Neural progenitor cell (in vitro differentiated cells): ENCODE results near the gene PCCA. TPM values are rescaled to one million over a fixed set of nuclear protein-coding genes. Genes with fewer than 3 reads are reported as not detected.
A peak's percentile ranks its signal among the peaks of the same experiment; 100 is the strongest.

Source experiments
- DNase-seq: peaks from one replicate; pipeline ENCODE4 v3.0.0-alpha.2; 2016; ENCODE audit warnings: low spot score
- H2AFZ ChIP-seq: fragments of 200-600 bp; sonication (generic); replicated peaks from 2 replicates; pipeline ENCODE4 v1.6.1; 2016; ENCODE audit warnings: antibody characterized with exemption
- H3F3A ChIP-seq: fragments of 200-600 bp; sonication (generic); 2 replicates; pipeline ENCODE4 v1.6.1; 2016; ENCODE audit warnings: antibody characterized with exemption, low read depth
- H3K27ac ChIP-seq: fragments of 200-600 bp; sonication (generic); 2 replicates; pipeline ENCODE4 v1.5.1; 2016; ENCODE audit warnings: mild to moderate bottlenecking
- H3K27me3 ChIP-seq: fragments of 200-600 bp; sonication (generic); 2 replicates; pipeline ENCODE4 v1.6.1; 2016; ENCODE audit warnings: mild to moderate bottlenecking, moderate library complexity
- H3K36me3 ChIP-seq: fragments of 200-600 bp; sonication (generic); 2 replicates; pipeline ENCODE4 v1.5.1; 2016
- H3K4me1 ChIP-seq: fragments of 200-600 bp; sonication (generic); 2 replicates; pipeline ENCODE4 v1.6.1; 2016; ENCODE audit warnings: mixed run types
- H3K4me2 ChIP-seq: fragments of 200-600 bp; sonication (generic); 2 replicates; pipeline ENCODE4 v1.6.1; 2016
- H3K4me3 ChIP-seq: fragments of 200-600 bp; sonication (generic); 2 replicates; pipeline ENCODE4 v1.5.1; 2016
- H3K79me2 ChIP-seq: fragments of 200-600 bp; sonication (generic); 2 replicates; pipeline ENCODE4 v1.6.1; 2016; ENCODE audit warnings: low read depth
- H3K9ac ChIP-seq: fragments of 200-600 bp; sonication (generic); 2 replicates; pipeline ENCODE4 v1.6.1; 2016
- H3K9me3 ChIP-seq: fragments of 200-600 bp; sonication (generic); 2 replicates; pipeline ENCODE4 v1.5.1; 2016; ENCODE audit warnings: low read depth
- H4K20me1 ChIP-seq: fragments of 200-600 bp; sonication (generic); 2 replicates; pipeline ENCODE4 v1.6.1; 2016; ENCODE audit warnings: low read depth
- H3K27ac Mint-ChIP-seq: 3 replicates; pipeline ENCODE4 v1.8.0; 2021; ENCODE audit warnings: mixed read lengths
- H3K27me3 Mint-ChIP-seq: 2 replicates; pipeline ENCODE4 v1.8.0; 2022; ENCODE audit warnings: low read depth, mild to moderate bottlenecking, inconsistent platforms, moderate library complexity, mixed read lengths; ENCODE audit not compliant: insufficient read depth
- H3K36me3 Mint-ChIP-seq: 3 replicates; pipeline ENCODE4 v1.8.0; 2021; ENCODE audit warnings: mixed read lengths
- H3K4me1 Mint-ChIP-seq: 3 replicates; pipeline ENCODE4 v1.8.0; 2021; ENCODE audit warnings: mixed read lengths
- H3K4me3 Mint-ChIP-seq: 3 replicates; pipeline ENCODE4 v1.8.0; 2021; ENCODE audit warnings: mild to moderate bottlenecking, moderate library complexity, mixed read lengths
- H3K9me3 Mint-ChIP-seq: 3 replicates; pipeline ENCODE4 v1.8.0; 2020; ENCODE audit warnings: mixed read lengths
- EZH2 ChIP-seq: fragments of 200-600 bp; sonication (generic); IDR thresholded peaks from 2 replicates; pipeline ENCODE4 v1.6.1; 2017; ENCODE audit warnings: antibody characterized with exemption, mild to moderate bottlenecking, moderate library complexity
- EZH2phosphoT487 ChIP-seq: fragments of 200-600 bp; sonication (generic); IDR thresholded peaks from 2 replicates; pipeline ENCODE4 v1.6.1; 2017; ENCODE audit warnings: antibody characterized with exemption
- total RNA-seq: library from RNA; depleted of rRNA; stranded (reverse); fragments of >200 nt; gene quantifications from 2 replicates; pipeline ENCODE4 v1.2.3, GENCODE V29; 2015; ENCODE audit warnings: low replicate concordance
- TF ChIP-seq, protein P1 (sequence below): fragments of 200-600 bp; sonication (generic); IDR thresholded peaks from 2 replicates; pipeline ENCODE4 v1.5.1; 2017; ENCODE audit warnings: antibody characterized with exemption, mild to moderate bottlenecking

The PCCA gene
- total RNA-seq, 1 donor from 2014 or later = 60.6 TPM

DNA sequence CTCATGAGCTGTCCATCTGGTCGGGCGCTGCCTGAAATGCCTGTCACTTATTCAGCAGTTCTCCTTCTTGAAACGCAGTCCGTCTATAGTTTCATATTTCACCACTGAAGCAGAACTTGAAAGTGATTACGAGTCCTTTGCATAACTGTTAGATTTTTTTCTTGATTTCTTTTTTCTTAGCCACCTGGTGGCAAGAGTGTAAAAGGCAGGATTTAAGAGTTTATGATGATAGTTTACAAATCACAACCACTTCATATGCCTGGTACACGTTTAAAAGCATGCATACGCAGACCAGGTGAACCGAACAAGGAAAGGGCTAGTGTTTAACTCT is 453.9 kb downstream of the PCCA start:
- Histone ChIP-seq H2AFZ (no peak overlapping the region), H3K27ac (no peak overlapping the region), H3K36me3 (no peaks in the 10 kb centered on the region), H4K20me1 (no peaks in the 10 kb centered on the region), H3K4me3 (no peak overlapping the region), H3F3A (peaks cover 11% of the 10 kb centered on the region), H3K79me2 (no peaks in the 10 kb centered on the region), H3K4me2 (no peak overlapping the region), H3K27me3 (no peaks in the 10 kb centered on the region), H3K4me1 (peaks cover 27% of the 10 kb centered on the region), H3K9ac (no peak overlapping the region), H3K9me3 (no peaks in the 10 kb centered on the region)
- H3K4me3 Mint-ChIP-seq = peak overlapping the region; percentile 2
- peak overlapping the region; percentile 38 for H3K27ac Mint-ChIP-seq
- peaks cover 8% of the 10 kb centered on the region for H3K27me3 Mint-ChIP-seq
- no peak for DNase-seq
- H3K36me3 Mint-ChIP-seq = peaks cover 15% of the 10 kb centered on the region
- peaks cover 35% of the 10 kb centered on the region for H3K4me1 Mint-ChIP-seq
- TF ChIP-seq EZH2 (no peak), EZH2phosphoT487 (no peak)
- TF ChIP-seq, protein P1, sequence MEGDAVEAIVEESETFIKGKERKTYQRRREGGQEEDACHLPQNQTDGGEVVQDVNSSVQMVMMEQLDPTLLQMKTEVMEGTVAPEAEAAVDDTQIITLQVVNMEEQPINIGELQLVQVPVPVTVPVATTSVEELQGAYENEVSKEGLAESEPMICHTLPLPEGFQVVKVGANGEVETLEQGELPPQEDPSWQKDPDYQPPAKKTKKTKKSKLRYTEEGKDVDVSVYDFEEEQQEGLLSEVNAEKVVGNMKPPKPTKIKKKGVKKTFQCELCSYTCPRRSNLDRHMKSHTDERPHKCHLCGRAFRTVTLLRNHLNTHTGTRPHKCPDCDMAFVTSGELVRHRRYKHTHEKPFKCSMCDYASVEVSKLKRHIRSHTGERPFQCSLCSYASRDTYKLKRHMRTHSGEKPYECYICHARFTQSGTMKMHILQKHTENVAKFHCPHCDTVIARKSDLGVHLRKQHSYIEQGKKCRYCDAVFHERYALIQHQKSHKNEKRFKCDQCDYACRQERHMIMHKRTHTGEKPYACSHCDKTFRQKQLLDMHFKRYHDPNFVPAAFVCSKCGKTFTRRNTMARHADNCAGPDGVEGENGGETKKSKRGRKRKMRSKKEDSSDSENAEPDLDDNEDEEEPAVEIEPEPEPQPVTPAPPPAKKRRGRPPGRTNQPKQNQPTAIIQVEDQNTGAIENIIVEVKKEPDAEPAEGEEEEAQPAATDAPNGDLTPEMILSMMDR = peak; percentile 55
- H3K9me3 Mint-ChIP-seq = peaks cover 11% of the 10 kb centered on the region

DNA sequence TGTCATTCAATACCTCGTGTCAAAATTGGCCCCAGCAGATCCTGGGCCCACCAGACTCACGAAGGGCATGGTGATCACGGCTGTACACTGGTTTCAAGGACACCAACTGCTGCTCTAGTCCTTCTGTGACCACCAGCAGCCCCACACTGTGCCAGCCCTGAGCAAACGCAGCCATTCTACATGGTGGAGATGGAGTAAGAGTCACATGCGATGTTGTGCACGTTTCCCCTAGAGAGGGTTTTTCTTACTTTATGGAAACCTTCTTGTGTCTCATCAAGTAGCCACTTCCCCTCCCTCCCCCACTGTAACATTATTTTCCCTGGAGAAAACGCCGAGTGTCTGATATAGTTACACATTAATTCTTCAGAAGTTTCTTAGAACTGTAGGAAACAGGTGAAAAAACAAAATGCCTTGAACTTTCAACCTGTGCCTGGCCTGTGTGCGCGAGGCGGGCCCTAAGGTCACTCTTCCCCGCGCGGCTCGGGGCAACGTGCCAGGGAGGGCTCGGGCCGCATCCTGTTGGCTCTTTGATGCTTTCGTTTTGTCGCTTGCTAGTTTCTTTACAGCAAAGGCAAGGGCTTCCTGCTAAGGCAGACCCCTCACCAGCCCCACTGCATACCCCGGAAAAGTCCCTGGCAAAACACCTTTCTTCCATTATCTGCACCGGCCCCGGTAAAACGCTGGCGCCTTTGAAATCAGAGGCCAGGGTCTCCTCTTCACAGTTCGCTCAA is 455.1 kb downstream of the PCCA start:
- Mint-ChIP-seq H3K36me3 (peaks cover 13% of the 10 kb centered on the region), H3K27ac (peak overlapping the region; percentile 51), H3K4me1 (peaks cover 35% of the 10 kb centered on the region), H3K9me3 (peaks cover 9% of the 10 kb centered on the region), H3K27me3 (peaks cover 8% of the 10 kb centered on the region), H3K4me3 (no peak overlapping the region)
- Histone ChIP-seq H2AFZ (no peak overlapping the region), H3K9me3 (no peaks in the 10 kb centered on the region), H3K36me3 (no peaks in the 10 kb centered on the region), H3K4me2 (no peak overlapping the region), H3K4me1 (peaks cover 27% of the 10 kb centered on the region), H3K27ac (no peak overlapping the region), H3F3A (peaks cover 11% of the 10 kb centered on the region), H3K4me3 (no peak overlapping the region), H3K27me3 (no peaks in the 10 kb centered on the region), H3K79me2 (no peaks in the 10 kb centered on the region), H3K9ac (no peak overlapping the region), H4K20me1 (no peaks in the 10 kb centered on the region)
- DNase-seq = no peak
- TF ChIP-seq, protein P1 = no peak
- TF ChIP-seq EZH2phosphoT487 = no peak
- no peak for TF ChIP-seq EZH2

DNA sequence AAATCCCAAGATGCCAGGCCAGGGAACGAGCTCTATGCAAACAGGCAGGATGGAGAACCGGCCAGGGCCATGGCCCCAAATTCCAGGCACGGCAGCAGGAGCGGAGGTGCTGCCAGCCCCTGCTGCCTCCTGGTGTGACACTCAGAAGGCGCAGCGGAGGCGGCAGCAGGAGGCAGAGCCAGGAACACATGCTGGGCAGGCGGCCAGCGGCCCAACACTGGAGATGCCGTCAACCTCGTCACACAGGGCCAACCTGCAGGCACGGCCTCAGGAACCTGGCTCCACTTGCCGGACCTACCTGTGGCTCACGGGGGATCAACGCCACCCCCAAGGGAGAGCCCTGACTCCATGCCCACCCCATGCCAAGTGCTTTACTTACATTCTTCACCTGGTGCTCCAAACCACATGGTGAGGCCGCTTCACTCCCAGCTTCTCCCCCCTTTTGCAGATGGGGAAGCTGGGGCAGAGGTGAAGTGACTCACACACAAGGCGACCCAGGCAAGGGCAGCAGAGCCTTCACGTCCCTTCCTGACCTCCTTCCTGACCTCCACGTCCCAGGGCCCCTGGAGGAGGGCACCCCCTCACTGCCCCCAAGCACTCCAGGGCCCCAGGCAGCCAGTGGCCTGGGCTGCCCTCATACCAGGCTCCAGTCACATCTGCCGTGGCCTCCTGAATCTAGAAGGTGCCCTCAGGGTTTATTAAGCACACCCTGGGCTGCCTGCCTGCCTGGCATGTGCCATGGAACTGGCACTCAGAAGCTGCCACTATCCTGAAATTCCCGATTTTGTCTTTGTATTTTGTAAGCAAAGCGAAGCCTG is 456.2 kb downstream of the PCCA start:
- H3K27me3 ChIP-seq = no peaks in the 10 kb centered on the region
- no peak overlapping the region for H3K4me2 ChIP-seq
- H3K27me3 Mint-ChIP-seq = peaks cover 8% of the 10 kb centered on the region
- no peaks in the 10 kb centered on the region for H3K36me3 ChIP-seq
- no peaks in the 10 kb centered on the region for H3K79me2 ChIP-seq
- no peaks in the 10 kb centered on the region for H3K9me3 ChIP-seq
- DNase-seq = no peak
- H3K9ac ChIP-seq = no peak overlapping the region
- H3K27ac Mint-ChIP-seq = no peak overlapping the region
- H2AFZ ChIP-seq = no peak overlapping the region
- H3K27ac ChIP-seq = no peak overlapping the region
- peaks cover 41% of the 10 kb centered on the region for H3K4me1 Mint-ChIP-seq
- TF ChIP-seq, protein P1 = no peak
- TF ChIP-seq EZH2phosphoT487 (no peak), EZH2 (no peak)
- H3K36me3 Mint-ChIP-seq = peaks cover 7% of the 10 kb centered on the region
- peaks cover 11% of the 10 kb centered on the region for H3F3A ChIP-seq
- no peak overlapping the region for H3K4me3 Mint-ChIP-seq
- no peaks in the 10 kb centered on the region for H4K20me1 ChIP-seq
- H3K4me3 ChIP-seq = no peak overlapping the region
- peaks cover 4% of the 10 kb centered on the region for H3K9me3 Mint-ChIP-seq
- peaks cover 31% of the 10 kb centered on the region for H3K4me1 ChIP-seq
